Panc1 (cell line): ENCODE measurements around the gene AGBL4.

ENCODE experiments used
- POLR2AphosphoS5 ChIP-seq: IDR thresholded peaks from 2 replicates; pipeline ENCODE4 v1.6.1; 2012; ENCODE audit warnings: mild to moderate bottlenecking, low read depth, low read length, moderate library complexity
- REST ChIP-seq, 2 experiments: IDR thresholded peaks; 2 replicates each; pipeline ENCODE4 v1.6.1; 2011 to 2012; ENCODE audit warnings: low read depth in 2 of 2, control low read depth in 1 of 2, low read length in 1 of 2, mild to moderate bottlenecking in 1 of 2, moderate library complexity in 1 of 2; ENCODE audit not compliant: insufficient read depth in 1 of 2
- SIN3A ChIP-seq: IDR thresholded peaks from 2 replicates; pipeline ENCODE4 v1.6.1; 2012; ENCODE audit warnings: low read depth, mild to moderate bottlenecking, low read length, moderate library complexity, borderline replicate concordance; ENCODE audit not compliant: insufficient read depth
- TCF7L2 ChIP-seq: IDR thresholded peaks from 2 replicates; pipeline ENCODE4 v1.6.1; 2011; ENCODE audit warnings: mild to moderate bottlenecking, low read depth, low read length, inconsistent platforms
- TF ChIP-seq, protein P1 (sequence below): fragments of 450-650 bp; IDR thresholded peaks from 2 replicates; pipeline ENCODE4 v1.5.1; 2017; ENCODE audit warnings: mild to moderate bottlenecking

DNA sequence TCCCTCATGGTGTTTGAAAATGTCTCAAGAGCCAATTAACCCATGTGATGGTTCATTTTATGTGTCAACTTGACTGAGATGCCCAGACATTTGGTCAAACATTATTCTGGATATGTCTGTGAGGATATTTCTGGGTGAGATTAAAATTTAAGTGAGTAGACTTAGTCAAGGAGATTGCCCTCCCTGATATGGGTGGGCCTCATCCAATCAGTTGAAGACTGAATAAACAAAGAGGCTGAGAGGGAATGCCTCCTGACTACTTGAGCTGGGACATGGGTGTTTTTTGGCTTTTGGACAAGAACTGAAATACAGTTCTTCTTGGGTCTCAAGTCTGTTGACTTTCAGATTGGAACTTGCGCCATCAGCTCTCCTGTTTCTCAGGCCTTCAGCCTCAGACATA, 1462.3 kb downstream of the AGBL4 start:
- TF ChIP-seq, protein P1, sequence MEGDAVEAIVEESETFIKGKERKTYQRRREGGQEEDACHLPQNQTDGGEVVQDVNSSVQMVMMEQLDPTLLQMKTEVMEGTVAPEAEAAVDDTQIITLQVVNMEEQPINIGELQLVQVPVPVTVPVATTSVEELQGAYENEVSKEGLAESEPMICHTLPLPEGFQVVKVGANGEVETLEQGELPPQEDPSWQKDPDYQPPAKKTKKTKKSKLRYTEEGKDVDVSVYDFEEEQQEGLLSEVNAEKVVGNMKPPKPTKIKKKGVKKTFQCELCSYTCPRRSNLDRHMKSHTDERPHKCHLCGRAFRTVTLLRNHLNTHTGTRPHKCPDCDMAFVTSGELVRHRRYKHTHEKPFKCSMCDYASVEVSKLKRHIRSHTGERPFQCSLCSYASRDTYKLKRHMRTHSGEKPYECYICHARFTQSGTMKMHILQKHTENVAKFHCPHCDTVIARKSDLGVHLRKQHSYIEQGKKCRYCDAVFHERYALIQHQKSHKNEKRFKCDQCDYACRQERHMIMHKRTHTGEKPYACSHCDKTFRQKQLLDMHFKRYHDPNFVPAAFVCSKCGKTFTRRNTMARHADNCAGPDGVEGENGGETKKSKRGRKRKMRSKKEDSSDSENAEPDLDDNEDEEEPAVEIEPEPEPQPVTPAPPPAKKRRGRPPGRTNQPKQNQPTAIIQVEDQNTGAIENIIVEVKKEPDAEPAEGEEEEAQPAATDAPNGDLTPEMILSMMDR, result no peak
- no peak for TF ChIP-seq POLR2AphosphoS5
- TF ChIP-seq REST (IDR thresholded peaks at IDR 0.05; ENCODE audit: insufficient read depth in 1 of 2, low read depth in 2 of 2, low read length in 1 of 2), result no peak
- no peak for TF ChIP-seq SIN3A
- TF ChIP-seq TCF7L2, result no peak
